GM12872 (cell line): ENCODE results near the gene KATNA1.

Experiments
- CTCF ChIP-seq: IDR thresholded peaks from 3 replicates; pipeline ENCODE4 v1.5.1; 2011; ENCODE audit warnings: low read depth, mild to moderate bottlenecking, low read length, moderate library complexity; ENCODE audit not compliant: insufficient read depth

Gene KATNA1

GRCh38 chr6:149593408-149593807 lies 55.1 kb downstream of the KATNA1 start:
- TF ChIP-seq CTCF, result no peak

GRCh38 chr6:149592983-149593382 lies 55.5 kb downstream of the KATNA1 start:
- TF ChIP-seq CTCF, result no peak

GRCh38 chr6:149586149-149586548 lies 62.4 kb downstream of the KATNA1 start:
- TF ChIP-seq CTCF, result no peak

GRCh38 chr6:149581349-149581748 lies 67.2 kb downstream of the KATNA1 start:
- no peak for TF ChIP-seq CTCF

GRCh38 chr6:149580880-149581279 lies 67.6 kb downstream of the KATNA1 start:
- TF ChIP-seq CTCF, result no peak

GRCh38 chr6:149567945-149568585 lies 80.4 kb downstream of the KATNA1 start:
- no peak for TF ChIP-seq CTCF

- TF ChIP-seq CTCF, result no peak
Observed at GRCh38 chr6:149567194-149567586, 81.3 kb downstream of the KATNA1 start.
